T-helper 1 cell (primary cell): Measurements from ENCODE around the gene SLC5A2.
A peak's percentile ranks its signal among the peaks of the same experiment; 100 is the strongest.

ENCODE experiments used
- DNase-seq, 5 donors: peaks; one replicate each; pipeline ENCODE4 v3.0.0-alpha.2; 2012 to 2020

Gene SLC5A2

GRCh38 chr16:31459687-31460581 lies 23.0 kb upstream of the SLC5A2 start:
- DNase-seq, result peak; percentile 99 to 100 (median 100)

- peak in 1 of 5 donors; percentile 62 for DNase-seq
These were observed 22.3 kb upstream of the SLC5A2 start for GRCh38 chr16:31460582-31461002.

GRCh38 chr16:31461201-31461920 lies 21.6 kb upstream of the SLC5A2 start:
- DNase-seq, result no peak

GRCh38 chr16:31461921-31462804 lies 20.8 kb upstream of the SLC5A2 start:
- DNase-seq, result no peak

- DNase-seq, result no peak
These were observed 18.6 kb upstream of the SLC5A2 start for GRCh38 chr16:31464348-31464769.

GRCh38 chr16:31464781-31465260 lies 18.1 kb upstream of the SLC5A2 start:
- no peak for DNase-seq

GRCh38 chr16:31465788-31466370 lies 17.0 kb upstream of the SLC5A2 start:
- DNase-seq, result no peak

- DNase-seq, result no peak
These were observed 16.5 kb upstream of the SLC5A2 start for GRCh38 chr16:31466381-31466841.

GRCh38 chr16:31467151-31467773 lies 15.7 kb upstream of the SLC5A2 start:
- DNase-seq, result no peak

- no peak for DNase-seq
These were observed 15.1 kb upstream of the SLC5A2 start for GRCh38 chr16:31467858-31468257.

- DNase-seq, result no peak
These were observed 12.3 kb upstream of the SLC5A2 start for GRCh38 chr16:31470615-31471014.

GRCh38 chr16:31471241-31471874 lies 11.6 kb upstream of the SLC5A2 start:
- no peak for DNase-seq

- DNase-seq, result no peak
These were observed 10.8 kb upstream of the SLC5A2 start, which contains the start of gene TGFB1I1 for GRCh38 chr16:31471875-31472708. Gene TGFB1I1 (plus strand): TSS chr16:31472152. CDS start chr16:31472189, 37 bp downstream.

- DNase-seq, result peak in 2 of 5 donors; percentile 30 to 71
These were observed 10.2 kb upstream of the SLC5A2 start for GRCh38 chr16:31472709-31473203.

- no peak for DNase-seq
These were observed 9.5 kb upstream of the SLC5A2 start for GRCh38 chr16:31473264-31473984.

GRCh38 chr16:31474173-31474714 lies 8.7 kb upstream of the SLC5A2 start:
- DNase-seq, result no peak

- no peak for DNase-seq
These were observed 7.9 kb upstream of the SLC5A2 start for GRCh38 chr16:31474773-31475738.

- no peak for DNase-seq
These were observed 7.0 kb upstream of the SLC5A2 start for GRCh38 chr16:31475946-31476302.
